H1 (cell line): Measurements from ENCODE around the gene USP50. TPM values are rescaled to one million over a fixed set of nuclear protein-coding genes. Genes with fewer than 3 reads are reported as not detected.

Source experiments
- CTCF ChIA-PET: fragments of 300-600 bp; sonication (Branson Sonifier 250); formaldehyde crosslinking; loops from one replicate; lab custom pipeline; 2021; ENCODE audit not compliant: partially characterized antibody; lab: Charles Lee
- POLR2A ChIA-PET: fragments of 300-600 bp; sonication (Branson Sonifier 250); formaldehyde crosslinking; loops from one replicate; lab custom pipeline; 2021; ENCODE audit warnings: inconsistent platforms; ENCODE audit not compliant: partially characterized antibody; lab: Charles Lee
- DNase-seq, 2 experiments: peaks; one replicate each; pipeline versions ENCODE4 v3.0.0 to v3.0.0-alpha.2; 2010 to 2022; ENCODE audit warnings: low spot score in 2 of 2, low read depth in 1 of 2, mixed read lengths in 1 of 2
- FAIRE-seq: peaks from 2 replicates; lab custom pipeline; 2011; peaks lifted over from hg19 to GRCh38; lab: Jason Lieb, UNC
- H2AFZ ChIP-seq: 2 replicates; pipeline ENCODE4 v1.8.1; 2012; ENCODE audit warnings: low read length, inconsistent platforms
- H2AK5ac ChIP-seq: 2 replicates; pipeline ENCODE4 v1.6.1; 2013; ENCODE audit warnings: low read depth, low read length
- H2BK120ac ChIP-seq: replicated peaks from 2 replicates; pipeline ENCODE3; 2013; ENCODE audit warnings: low read depth, low read length, inconsistent platforms
- H2BK12ac ChIP-seq: 2 replicates; pipeline ENCODE4 v1.6.1; 2013; ENCODE audit warnings: low read depth, low read length
- H2BK15ac ChIP-seq: 2 replicates; pipeline ENCODE4 v1.6.1; 2013; ENCODE audit warnings: low read length
- H2BK20ac ChIP-seq: 2 replicates; pipeline ENCODE4 v1.6.1; 2013; ENCODE audit warnings: low read length
- H2BK5ac ChIP-seq: 2 replicates; pipeline ENCODE4 v1.6.1; 2013; ENCODE audit warnings: low read depth, low read length
- H3K14ac ChIP-seq: 2 replicates; pipeline ENCODE4 v1.6.1; 2013; ENCODE audit warnings: inconsistent platforms; ENCODE audit not compliant: insufficient read length
- H3K18ac ChIP-seq: 2 replicates; pipeline ENCODE4 v1.6.1; 2013; ENCODE audit warnings: low read length; ENCODE audit errors: extremely low read depth
- H3K23ac ChIP-seq: 2 replicates; pipeline ENCODE4 v1.6.1; 2013; ENCODE audit warnings: inconsistent platforms; ENCODE audit not compliant: insufficient read length
- H3K23me2 ChIP-seq: 2 replicates; pipeline ENCODE4 v1.6.1; 2013; ENCODE audit warnings: low read depth, low read length
- H3K27ac ChIP-seq: 2 replicates; pipeline ENCODE4 v1.6.1; 2011; ENCODE audit warnings: low read depth, low read length, inconsistent platforms
- H3K27me3 ChIP-seq, 4 experiments: replicated peaks in 1 of 4; 1 replicate in 1 of 4; 2 replicates in 3 of 4; pipeline versions ENCODE4 v1.6.1 to v1.8.1; 2011 to 2013; ENCODE audit warnings: low read length in 3 of 4, mild to moderate bottlenecking in 3 of 4, inconsistent platforms in 2 of 4, mixed read lengths in 2 of 4, moderate library complexity in 1 of 4; ENCODE audit not compliant: control insufficient read depth in 3 of 4, insufficient read depth in 3 of 4; ENCODE audit errors: extremely low read depth in 1 of 4
- H3K36me3 ChIP-seq, 4 experiments: 2 replicates each; pipeline versions ENCODE4 v1.6.1 to v1.8.1; 2011 to 2013; ENCODE audit warnings: mild to moderate bottlenecking in 4 of 4, low read length in 3 of 4, moderate library complexity in 2 of 4, control low read depth in 1 of 4, inconsistent platforms in 1 of 4; ENCODE audit not compliant: insufficient read depth in 4 of 4, control insufficient read depth in 2 of 4
- H3K4ac ChIP-seq: replicated peaks from 2 replicates; pipeline ENCODE3; 2013; ENCODE audit warnings: low read length, low read depth, mixed read lengths, inconsistent platforms; ENCODE audit not compliant: insufficient read length
- H3K4me1 ChIP-seq, 4 experiments: replicated peaks in 1 of 4; 1 replicate in 1 of 4; 2 replicates in 3 of 4; pipeline versions ENCODE4 v1.6.1 to v1.8.1; 2011 to 2013; ENCODE audit warnings: low read length in 3 of 4, inconsistent platforms in 2 of 4, mixed read lengths in 1 of 4; ENCODE audit not compliant: insufficient read depth in 4 of 4, control insufficient read depth in 3 of 4
- H3K4me2 ChIP-seq, 2 experiments: 2 replicates each; pipeline versions ENCODE4 v1.6.1 to v1.8.1; 2011 to 2013; ENCODE audit warnings: low read depth in 2 of 2, low read length in 2 of 2, control low read depth in 1 of 2, inconsistent platforms in 1 of 2, mild to moderate bottlenecking in 1 of 2; ENCODE audit not compliant: insufficient read depth in 1 of 2
- H3K4me3 ChIP-seq, 4 experiments: fragments of 200-600, 300-600 bp in 1 of 4; sonication (generic), shearing (Covaris generic), sonication (Bioruptor Twin) in 1 of 4; 2 replicates each; pipeline versions ENCODE4 v1.5.1 to v1.8.1; 2011 to 2016; ENCODE audit warnings: low read length in 4 of 4, low read depth in 3 of 4, control low read depth in 2 of 4, inconsistent platforms in 2 of 4, mild to moderate bottlenecking in 2 of 4, mixed read lengths in 1 of 4, moderate library complexity in 1 of 4; ENCODE audit not compliant: insufficient read depth in 2 of 4; ENCODE audit errors: extremely low read depth in 1 of 4
- H3K56ac ChIP-seq: replicated peaks from 2 replicates; pipeline ENCODE3; 2013; ENCODE audit warnings: low read depth, mild to moderate bottlenecking, mixed read lengths, low read length, inconsistent platforms; ENCODE audit not compliant: insufficient read length
- H3K79me1 ChIP-seq: 2 replicates; pipeline ENCODE4 v1.6.1; 2013; ENCODE audit warnings: low read depth, low read length, control low read depth
- H3K79me2 ChIP-seq, 2 experiments: 2 replicates each; pipeline versions ENCODE4 v1.6.1 to v1.8.1; 2012 to 2013; ENCODE audit warnings: low read length in 2 of 2, mild to moderate bottlenecking in 2 of 2, inconsistent platforms in 1 of 2; ENCODE audit not compliant: insufficient read depth in 2 of 2, control insufficient read depth in 1 of 2
- H3K9ac ChIP-seq, 4 experiments: replicated peaks in 1 of 4; 1 replicate in 1 of 4; 2 replicates in 3 of 4; pipeline versions ENCODE4 v1.6.1 to v1.8.1; 2011 to 2013; ENCODE audit warnings: low read depth in 3 of 4, low read length in 3 of 4, control low read depth in 2 of 4, mild to moderate bottlenecking in 2 of 4, moderate library complexity in 2 of 4, inconsistent platforms in 1 of 4; ENCODE audit errors: extremely low read depth in 1 of 4
- H3K9me3 ChIP-seq, 2 experiments: 2 replicates each; pipeline versions ENCODE4 v1.6.1 to v1.8.1; 2012 to 2013; ENCODE audit warnings: mild to moderate bottlenecking in 2 of 2, moderate library complexity in 2 of 2, control low read depth in 1 of 2, inconsistent platforms in 1 of 2, low read depth in 1 of 2, low read length in 1 of 2, mixed read lengths in 1 of 2; ENCODE audit not compliant: insufficient read depth in 2 of 2
- H4K20me1 ChIP-seq, 2 experiments: replicated peaks in 1 of 2; 2 replicates each; pipeline versions ENCODE3 to v1.8.1; 2011 to 2013; ENCODE audit warnings: inconsistent platforms in 2 of 2, low read length in 2 of 2, mild to moderate bottlenecking in 1 of 2; ENCODE audit not compliant: insufficient read depth in 2 of 2, control insufficient read depth in 1 of 2
- H4K5ac ChIP-seq: 2 replicates; pipeline ENCODE4 v1.6.1; 2013; ENCODE audit warnings: low read length, low read depth, mixed read lengths, inconsistent platforms; ENCODE audit not compliant: insufficient read length
- H4K8ac ChIP-seq: 2 replicates; pipeline ENCODE4 v1.8.0; 2013; ENCODE audit warnings: mild to moderate bottlenecking, moderate library complexity, low read length, inconsistent platforms; ENCODE audit not compliant: insufficient read depth; ENCODE audit errors: extremely low read depth
- H4K91ac ChIP-seq: replicated peaks from 2 replicates; pipeline ENCODE3; 2013; ENCODE audit warnings: low read length, mixed read lengths, inconsistent platforms; ENCODE audit not compliant: insufficient read length
- BACH1 ChIP-seq: IDR thresholded peaks from 2 replicates; pipeline ENCODE4 v1.6.1; 2012; ENCODE audit warnings: low read length, improper control_type of control experiment
- BRCA1 ChIP-seq: IDR thresholded peaks from 2 replicates; pipeline ENCODE4 v1.6.1; 2012; ENCODE audit warnings: low read depth, low read length, improper control_type of control experiment
- CTBP2 ChIP-seq: IDR thresholded peaks from 2 replicates; pipeline ENCODE4 v1.7.0; 2011; ENCODE audit warnings: borderline replicate concordance, mild to moderate bottlenecking, moderate library complexity, mixed read lengths, low read length; ENCODE audit not compliant: insufficient read depth, insufficient read length
- HDAC6 ChIP-seq: IDR thresholded peaks from one replicate; pipeline ENCODE4 v1.7.1; 2012; ENCODE audit warnings: low read depth, mild to moderate bottlenecking, inconsistent platforms, low read length, moderate library complexity
- KDM1A ChIP-seq: fragments of 200-600, 300-600 bp; sonication (generic); IDR thresholded peaks from 2 replicates; pipeline ENCODE4 v1.7.1; 2016; ENCODE audit warnings: mild to moderate bottlenecking, low read length, borderline replicate concordance
- SP4 ChIP-seq: IDR thresholded peaks from 2 replicates; pipeline ENCODE4 v1.6.1; 2012; ENCODE audit warnings: low read length, inconsistent platforms
- WGBS, 2 experiments: shearing (Covaris generic) in 1 of 2; methylation state at CpG; one replicate each; pipeline versions ENCODE4 v1.1.6 to v1.1.7; 2013 to 2015; ENCODE audit warnings: low lambda C conversion rate in 2 of 2, mixed read lengths in 2 of 2, inconsistent platforms in 1 of 2, low coverage in 1 of 2, missing lambda C conversion rate in 1 of 2; ENCODE audit not compliant: insufficient replicate concordance in 2 of 2, insufficient coverage in 1 of 2, insufficient read length in 1 of 2; ENCODE audit errors: extremely low coverage in 1 of 2, missing lambda C conversion rate in 1 of 2; 5-methylcytosine and 5-hydroxymethylcytosine counted together
- polyA plus RNA-seq, 7 experiments: library from polyadenylated mRNA; depleted of rRNA in 3 of 7; stranded (reverse) in 5 of 7; unstranded in 2 of 7; fragments of >200 nt in 5 of 7; fragments of 200-250 nt in 2 of 7; gene quantifications; 1 replicate in 5 of 7; 2 replicates in 1 of 7; 4 replicates in 1 of 7; pipeline versions ENCODE4 v1.2.1 to v1.2.3, GENCODE V29; 2011 to 2013; ENCODE audit warnings: missing spikeins in 2 of 7, mixed read lengths in 2 of 7
- total RNA-seq: library from RNA; stranded (reverse); fragmentation: NEBNext Ultra II Directional; extraction: Animal tissue kit (Norgen Biotek cat#: 25700); gene quantifications from 2 replicates; pipeline ENCODE4 v1.2.1, GENCODE V29; 2021

The USP50 gene
- total and polyA plus RNA-seq, 2 of the 8 experiments (the other 6 are each of a cell fraction or from before 2014, with no cell fraction given) = not detected

DNA sequence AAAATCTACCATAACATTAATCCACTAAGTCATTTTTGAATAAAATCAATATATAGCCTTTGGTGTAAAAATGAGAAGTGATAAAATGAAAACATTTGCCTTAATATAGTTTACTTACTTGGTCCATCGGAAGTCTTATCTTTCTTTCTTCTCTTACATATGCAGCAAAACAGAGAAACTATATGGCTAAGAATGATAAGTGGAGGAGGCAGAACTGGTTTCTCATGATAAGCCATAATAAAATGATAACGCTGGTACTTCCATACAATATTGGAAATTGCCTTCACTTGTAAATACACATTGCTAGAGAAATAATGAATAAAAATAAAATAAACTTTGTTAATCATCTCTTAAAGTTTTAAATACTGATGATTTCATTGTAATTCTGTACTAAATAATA lies 47.8 kb upstream of the USP50 start:
- H3K27me3 ChIP-seq = no peaks in the 10 kb centered on the region
- H2BK5ac ChIP-seq = no peak overlapping the region
- H4K91ac ChIP-seq = no peak overlapping the region
- H3K27ac ChIP-seq = no peak overlapping the region
- no peaks in the 10 kb centered on the region for H3K4me1 ChIP-seq
- no peak overlapping the region for H2BK120ac ChIP-seq
- no peaks in the 10 kb centered on the region for H3K79me1 ChIP-seq
- no peak overlapping the region for H3K4ac ChIP-seq
- no peak overlapping the region for H2BK15ac ChIP-seq
- H4K20me1 ChIP-seq = no peaks in the 10 kb centered on the region
- no peak overlapping the region for H2AFZ ChIP-seq
- FAIRE-seq (no peak), DNase-seq (no peak)
- H3K36me3 ChIP-seq = peaks cover 6 to 75% (median 21%) of the 10 kb centered on the region in 4 experiments; a peak in 7 of 8 replicates
- H2BK20ac ChIP-seq = no peak overlapping the region
- WGBS, 2 experiments = 90% methylated on average over 2 of the region's 2 CpGs; no CpG with 5 or more reads in 1 of the 2 experiments
- POLR2A ChIA-PET = no interaction called here
- no peaks in the 10 kb centered on the region for H3K9me3 ChIP-seq
- CTCF ChIA-PET = no interaction called here
- no peaks in the 10 kb centered on the region for H3K23me2 ChIP-seq
- no peak overlapping the region for H4K5ac ChIP-seq
- no peak overlapping the region for H3K14ac ChIP-seq
- no peak overlapping the region for H3K4me2 ChIP-seq
- no peak overlapping the region for H3K9ac ChIP-seq
- H3K18ac ChIP-seq = no peak overlapping the region
- H3K56ac ChIP-seq = no peak overlapping the region
- no peaks in the 10 kb centered on the region for H3K79me2 ChIP-seq
- H4K8ac ChIP-seq = no peak overlapping the region
- TF ChIP-seq BACH1 (no peak), KDM1A (no peak), SP4 (no peak), BRCA1 (no peak), HDAC6 (no peak), CTBP2 (no peak)
- no peak overlapping the region for H2BK12ac ChIP-seq
- H3K4me3 ChIP-seq = no peak overlapping the region
- no peak overlapping the region for H3K23ac ChIP-seq
- H2AK5ac ChIP-seq = no peak overlapping the region
